ENCODE data around the gene LMO2.

GRCh38 chr11:33935005-33935404 lies 43.1 kb upstream of the LMO2 start:
- no peak for TF ChIP-seq POLR2AphosphoS5 (IDR thresholded peaks at IDR 0.05; ENCODE audit: low read depth, low read length)
- no peak for TF ChIP-seq CTCF (IDR thresholded peaks at IDR 0.05)
- TF ChIP-seq, protein P1, sequence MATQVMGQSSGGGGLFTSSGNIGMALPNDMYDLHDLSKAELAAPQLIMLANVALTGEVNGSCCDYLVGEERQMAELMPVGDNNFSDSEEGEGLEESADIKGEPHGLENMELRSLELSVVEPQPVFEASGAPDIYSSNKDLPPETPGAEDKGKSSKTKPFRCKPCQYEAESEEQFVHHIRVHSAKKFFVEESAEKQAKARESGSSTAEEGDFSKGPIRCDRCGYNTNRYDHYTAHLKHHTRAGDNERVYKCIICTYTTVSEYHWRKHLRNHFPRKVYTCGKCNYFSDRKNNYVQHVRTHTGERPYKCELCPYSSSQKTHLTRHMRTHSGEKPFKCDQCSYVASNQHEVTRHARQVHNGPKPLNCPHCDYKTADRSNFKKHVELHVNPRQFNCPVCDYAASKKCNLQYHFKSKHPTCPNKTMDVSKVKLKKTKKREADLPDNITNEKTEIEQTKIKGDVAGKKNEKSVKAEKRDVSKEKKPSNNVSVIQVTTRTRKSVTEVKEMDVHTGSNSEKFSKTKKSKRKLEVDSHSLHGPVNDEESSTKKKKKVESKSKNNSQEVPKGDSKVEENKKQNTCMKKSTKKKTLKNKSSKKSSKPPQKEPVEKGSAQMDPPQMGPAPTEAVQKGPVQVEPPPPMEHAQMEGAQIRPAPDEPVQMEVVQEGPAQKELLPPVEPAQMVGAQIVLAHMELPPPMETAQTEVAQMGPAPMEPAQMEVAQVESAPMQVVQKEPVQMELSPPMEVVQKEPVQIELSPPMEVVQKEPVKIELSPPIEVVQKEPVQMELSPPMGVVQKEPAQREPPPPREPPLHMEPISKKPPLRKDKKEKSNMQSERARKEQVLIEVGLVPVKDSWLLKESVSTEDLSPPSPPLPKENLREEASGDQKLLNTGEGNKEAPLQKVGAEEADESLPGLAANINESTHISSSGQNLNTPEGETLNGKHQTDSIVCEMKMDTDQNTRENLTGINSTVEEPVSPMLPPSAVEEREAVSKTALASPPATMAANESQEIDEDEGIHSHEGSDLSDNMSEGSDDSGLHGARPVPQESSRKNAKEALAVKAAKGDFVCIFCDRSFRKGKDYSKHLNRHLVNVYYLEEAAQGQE (IDR thresholded peaks at IDR 0.05; ENCODE audit: insufficient read depth in 1 of 2, low read depth in 2 of 2, low read length in 1 of 2), result no peak
- no peak for TF ChIP-seq SIN3A (IDR thresholded peaks at IDR 0.05; ENCODE audit: borderline replicate concordance, insufficient read depth, low read depth, low read length)
- no peak for TF ChIP-seq TCF7L2 (IDR thresholded peaks at IDR 0.05; ENCODE audit: low read depth, low read length)
